GM19328 (cell line): ENCODE data around the gene CD55.

Experiments
- ATAC-seq: cut with Tn5 transposase; IDR thresholded peaks from one replicate; pipeline ENCODE4 v1.9.1; 2021; ENCODE audit warnings: mild to moderate bottlenecking, moderate library complexity; ENCODE audit not compliant: unreplicated experiment

The CD55 gene

GRCh38 chr1:207328004-207328403, 6.5 kb downstream of the CD55 start:
- ATAC-seq: no peak

- no peak for ATAC-seq
These were observed 7.5 kb downstream of the CD55 start for GRCh38 chr1:207328908-207329440.

- no peak for ATAC-seq
These were observed 8.0 kb downstream of the CD55 start for GRCh38 chr1:207329469-207329868.

- ATAC-seq: no peak
These were observed 8.7 kb downstream of the CD55 start for GRCh38 chr1:207330011-207330710.

- ATAC-seq: no peak
These were observed 10.2 kb downstream of the CD55 start for GRCh38 chr1:207331354-207332313.

- no peak for ATAC-seq
These were observed 11.6 kb downstream of the CD55 start for GRCh38 chr1:207333009-207333600.

- ATAC-seq: no peak
These were observed 12.1 kb downstream of the CD55 start for GRCh38 chr1:207333620-207334019.

- no peak for ATAC-seq
These were observed 12.9 kb downstream of the CD55 start for GRCh38 chr1:207334337-207334736.

GRCh38 chr1:207335138-207335537, 13.7 kb downstream of the CD55 start:
- ATAC-seq: no peak

GRCh38 chr1:207335695-207336363, 14.4 kb downstream of the CD55 start:
- peak; percentile 66 for ATAC-seq

- ATAC-seq: peak; percentile 72
These were observed 15.3 kb downstream of the CD55 start for GRCh38 chr1:207336559-207337467.

- no peak for ATAC-seq
These were observed 20.9 kb downstream of the CD55 start for GRCh38 chr1:207342332-207342731.

- no peak for ATAC-seq
These were observed 22.2 kb downstream of the CD55 start for GRCh38 chr1:207343675-207344074.

- no peak for ATAC-seq
These were observed 22.7 kb downstream of the CD55 start for GRCh38 chr1:207344221-207344620.

GRCh38 chr1:207345644-207346477, 24.4 kb downstream of the CD55 start:
- ATAC-seq: no peak

GRCh38 chr1:207346513-207346912, 25.0 kb downstream of the CD55 start:
- no peak for ATAC-seq

- no peak for ATAC-seq
These were observed 28.5 kb downstream of the CD55 start for GRCh38 chr1:207349979-207350378.

GRCh38 chr1:207352554-207352953, 31.1 kb downstream of the CD55 start:
- ATAC-seq: no peak

- no peak for ATAC-seq
These were observed 33.6 kb downstream of the CD55 start for GRCh38 chr1:207355060-207355459.
